CD14-positive monocyte (primary cell): ENCODE measurements around the gene CADM2. TPM values are rescaled to one million over a fixed set of nuclear protein-coding genes. Genes with fewer than 3 reads are reported as not detected.

Experiments used
- DNase-seq, 3 donors: peaks; one replicate each; pipeline ENCODE4 v3.0.0-alpha.2; 2011 to 2022
- H2AFZ ChIP-seq: 2 replicates; pipeline ENCODE4 v1.6.0; 2012; ENCODE audit warnings: mild to moderate bottlenecking, low read depth, low read length, inconsistent platforms; ENCODE audit not compliant: insufficient read depth, poor library complexity, severe bottlenecking
- H3K27ac ChIP-seq, 2 donors: 1 replicate in 1 of 2; 2 replicates in 1 of 2; pipeline ENCODE4 v1.5.1; 2012 to 2013; ENCODE audit warnings: low read length in 2 of 2, control low read depth in 1 of 2, inconsistent platforms in 1 of 2, low read depth in 1 of 2, mild to moderate bottlenecking in 1 of 2
- H3K27me3 ChIP-seq, 2 donors: one replicate each; pipeline versions ENCODE4 v1.6.0 to v1.6.1; 2011 to 2013; ENCODE audit warnings: low read length in 2 of 2; ENCODE audit not compliant: control insufficient read depth in 2 of 2, insufficient read depth in 2 of 2
- H3K36me3 ChIP-seq, 2 donors: replicated peaks in 1 of 2; 1 replicate in 1 of 2; 2 replicates in 1 of 2; pipeline versions ENCODE4 v1.5.1 to v1.6.1; 2012 to 2013; ENCODE audit warnings: low read length in 2 of 2, control low read depth in 1 of 2, inconsistent platforms in 1 of 2, mild to moderate bottlenecking in 1 of 2; ENCODE audit not compliant: insufficient read depth in 2 of 2, control insufficient read depth in 1 of 2
- H3K4me1 ChIP-seq, 2 donors: 1 replicate in 1 of 2; 2 replicates in 1 of 2; pipeline versions ENCODE4 v1.5.1 to v1.6.1; 2012 to 2013; ENCODE audit warnings: low read length in 2 of 2, control low read depth in 1 of 2, inconsistent platforms in 1 of 2, mild to moderate bottlenecking in 1 of 2, moderate library complexity in 1 of 2; ENCODE audit not compliant: insufficient read depth in 2 of 2, control insufficient read depth in 1 of 2
- H3K4me2 ChIP-seq: replicated peaks from 2 replicates; pipeline ENCODE3; 2012; ENCODE audit warnings: low read length, moderate library complexity, mild to moderate bottlenecking; ENCODE audit not compliant: poor library complexity, severe bottlenecking; ENCODE audit errors: extremely low read depth
- H3K4me3 ChIP-seq, 3 experiments: fragments of 200-600 bp in 1 of 3; sonication (generic) in 1 of 3; replicated peaks in 1 of 3; 1 replicate in 2 of 3; 2 replicates in 1 of 3; pipeline ENCODE4 v1.5.1; 2011 to 2013; ENCODE audit warnings: low read length in 3 of 3, mild to moderate bottlenecking in 3 of 3, control low read depth in 2 of 3, low read depth in 2 of 3, inconsistent platforms in 1 of 3, moderate library complexity in 1 of 3
- H3K79me2 ChIP-seq: 2 replicates; pipeline ENCODE4 v1.6.0; 2012; ENCODE audit warnings: mild to moderate bottlenecking, control low read depth, inconsistent platforms, low read length, moderate library complexity; ENCODE audit not compliant: insufficient read depth
- H3K9ac ChIP-seq: 2 replicates; pipeline ENCODE4 v1.6.0; 2017; ENCODE audit warnings: low read length, mild to moderate bottlenecking; ENCODE audit not compliant: insufficient read depth, poor library complexity, severe bottlenecking
- H3K9me3 ChIP-seq, 2 donors: replicated peaks in 1 of 2; 1 replicate in 1 of 2; 2 replicates in 1 of 2; pipeline versions ENCODE4 v1.5.1 to v1.6.1; 2012 to 2013; ENCODE audit warnings: low read length in 2 of 2, control low read depth in 1 of 2; ENCODE audit not compliant: control insufficient read depth in 1 of 2, insufficient read depth in 1 of 2
- H4K20me1 ChIP-seq: 2 replicates; pipeline ENCODE4 v1.6.0; 2012; ENCODE audit warnings: mild to moderate bottlenecking, low read length, control low read depth, moderate library complexity; ENCODE audit not compliant: insufficient read depth
- H3K27ac Mint-ChIP-seq, 7 donors: one replicate each; pipeline ENCODE4 v1.8.0; 2020; ENCODE audit warnings: mild to moderate bottlenecking in 7 of 7, mixed read lengths in 7 of 7, moderate library complexity in 6 of 7, inconsistent platforms in 2 of 7
- H3K27me3 Mint-ChIP-seq, 3 donors: one replicate each; pipeline ENCODE4 v1.8.0; 2021 to 2022; ENCODE audit warnings: low read depth in 3 of 3, mild to moderate bottlenecking in 3 of 3, mixed read lengths in 3 of 3, moderate library complexity in 3 of 3, inconsistent platforms in 1 of 3
- H3K36me3 Mint-ChIP-seq, 2 donors: one replicate each; pipeline ENCODE4 v1.8.0; 2020; ENCODE audit warnings: mixed read lengths in 2 of 2, inconsistent platforms in 1 of 2, mild to moderate bottlenecking in 1 of 2
- H3K4me1 Mint-ChIP-seq: one replicate; pipeline ENCODE4 v1.8.0; 2020; ENCODE audit warnings: mild to moderate bottlenecking, mixed read lengths
- H3K4me3 Mint-ChIP-seq, 2 donors: one replicate each; pipeline ENCODE4 v1.8.0; 2020; ENCODE audit warnings: mild to moderate bottlenecking in 2 of 2, mixed read lengths in 2 of 2, moderate library complexity in 1 of 2
- H3K9me3 Mint-ChIP-seq, 7 donors: one replicate each; pipeline ENCODE4 v1.8.0; 2020 to 2022; ENCODE audit warnings: mixed read lengths in 7 of 7, mild to moderate bottlenecking in 6 of 7, moderate library complexity in 6 of 7, inconsistent platforms in 2 of 7
- WGBS: methylation state at CpG from one replicate; pipeline ENCODE4 v1.1.5; 2013; ENCODE audit warnings: missing lambda C conversion rate; ENCODE audit not compliant: insufficient coverage; 5-methylcytosine and 5-hydroxymethylcytosine counted together
- intact Hi-C, 2 donors: fragments of 100-400 bp; cut with micrococcal nuclease; formaldehyde crosslinking; loops; one replicate each; pipeline versions ENCODE4 v1.15.0 to v1.15.1; 2023
- polyA plus RNA-seq, 3 donors: library from polyadenylated mRNA; depleted of rRNA in 1 of 3; unstranded in 2 of 3; stranded (reverse) in 1 of 3; fragments of 300-500 nt in 2 of 3; fragments of >200 nt in 1 of 3; fragmentation: Illumina TruSeq in 2 of 3; gene quantifications; 1 replicate in 2 of 3; 2 replicates in 1 of 3; pipeline ENCODE4 v1.2.3, GENCODE V29; 2012 to 2021
- TF ChIP-seq, protein P1 (sequence below): fragments of 200-600 bp; IDR thresholded peaks from one replicate; pipeline ENCODE4 v1.8.0; 2022; ENCODE audit warnings: antibody characterized with exemption, mild to moderate bottlenecking

CADM2 gene
- polyA plus RNA-seq, 3 donors, result not detected

GRCh38 chr3:85252686-85253085 is 293.9 kb downstream of the CADM2 start:
- H3K27me3 ChIP-seq, result no peaks in the 10 kb centered on the region
- no peak overlapping the region for H3K9ac ChIP-seq
- TF ChIP-seq, protein P1, sequence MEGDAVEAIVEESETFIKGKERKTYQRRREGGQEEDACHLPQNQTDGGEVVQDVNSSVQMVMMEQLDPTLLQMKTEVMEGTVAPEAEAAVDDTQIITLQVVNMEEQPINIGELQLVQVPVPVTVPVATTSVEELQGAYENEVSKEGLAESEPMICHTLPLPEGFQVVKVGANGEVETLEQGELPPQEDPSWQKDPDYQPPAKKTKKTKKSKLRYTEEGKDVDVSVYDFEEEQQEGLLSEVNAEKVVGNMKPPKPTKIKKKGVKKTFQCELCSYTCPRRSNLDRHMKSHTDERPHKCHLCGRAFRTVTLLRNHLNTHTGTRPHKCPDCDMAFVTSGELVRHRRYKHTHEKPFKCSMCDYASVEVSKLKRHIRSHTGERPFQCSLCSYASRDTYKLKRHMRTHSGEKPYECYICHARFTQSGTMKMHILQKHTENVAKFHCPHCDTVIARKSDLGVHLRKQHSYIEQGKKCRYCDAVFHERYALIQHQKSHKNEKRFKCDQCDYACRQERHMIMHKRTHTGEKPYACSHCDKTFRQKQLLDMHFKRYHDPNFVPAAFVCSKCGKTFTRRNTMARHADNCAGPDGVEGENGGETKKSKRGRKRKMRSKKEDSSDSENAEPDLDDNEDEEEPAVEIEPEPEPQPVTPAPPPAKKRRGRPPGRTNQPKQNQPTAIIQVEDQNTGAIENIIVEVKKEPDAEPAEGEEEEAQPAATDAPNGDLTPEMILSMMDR, result no peak
- no peaks in the 10 kb centered on the region for H3K36me3 ChIP-seq
- H3K79me2 ChIP-seq, result no peaks in the 10 kb centered on the region
- H3K4me2 ChIP-seq, result no peak overlapping the region
- H2AFZ ChIP-seq, result no peak overlapping the region
- H3K27ac Mint-ChIP-seq, result no peak overlapping the region
- no peak overlapping the region for H3K4me3 Mint-ChIP-seq
- DNase-seq, result no peak
- no peak overlapping the region for H3K4me3 ChIP-seq
- H3K9me3 Mint-ChIP-seq, result no peaks in the 10 kb centered on the region
- H3K4me1 ChIP-seq, result no peaks in the 10 kb centered on the region
- no peaks in the 10 kb centered on the region for H3K9me3 ChIP-seq
- 40% methylated on average over 1 of the region's 1 CpG for WGBS
- intact Hi-C loops, result no loop called here
- no peaks in the 10 kb centered on the region for H4K20me1 ChIP-seq
- no peaks in the 10 kb centered on the region for H3K36me3 Mint-ChIP-seq
- H3K4me1 Mint-ChIP-seq, result no peaks in the 10 kb centered on the region
- no peak overlapping the region for H3K27ac ChIP-seq
- H3K27me3 Mint-ChIP-seq, result no peaks in the 10 kb centered on the region

- H3K27me3 Mint-ChIP-seq, result no peaks in the 10 kb centered on the region
- no peaks in the 10 kb centered on the region for H3K27me3 ChIP-seq
- no peaks in the 10 kb centered on the region for H3K4me1 ChIP-seq
- no peak overlapping the region for H3K27ac ChIP-seq
- H3K36me3 ChIP-seq, result no peaks in the 10 kb centered on the region
- no peaks in the 10 kb centered on the region for H4K20me1 ChIP-seq
- H3K9me3 Mint-ChIP-seq, result no peaks in the 10 kb centered on the region
- no peaks in the 10 kb centered on the region for H3K79me2 ChIP-seq
- no peak overlapping the region for H3K27ac Mint-ChIP-seq
- H3K36me3 Mint-ChIP-seq, result no peaks in the 10 kb centered on the region
- intact Hi-C loops, result no loop called here
- no peak overlapping the region for H3K4me3 ChIP-seq
- no peak overlapping the region for H3K9ac ChIP-seq
- no peaks in the 10 kb centered on the region for H3K9me3 ChIP-seq
- no peaks in the 10 kb centered on the region for H3K4me1 Mint-ChIP-seq
- H3K4me2 ChIP-seq, result no peak overlapping the region
- DNase-seq, result no peak
- no CpG with 5 or more reads among the region's 3 CpGs for WGBS
- H3K4me3 Mint-ChIP-seq, result no peak overlapping the region
- H2AFZ ChIP-seq, result no peak overlapping the region
- TF ChIP-seq, protein P1, result no peak
Measured at GRCh38 chr3:85254738-85255137, 295.9 kb downstream of the CADM2 start.
